Loucy (cell line): ENCODE data around the gene C6orf136.
A peak's percentile ranks its signal among the peaks of the same experiment; 100 is the strongest.

Experiments
- H2AFZ ChIP-seq: fragments of 200-600 bp; sonication (generic); 2 replicates; pipeline ENCODE4 v1.6.0; 2016; ENCODE audit warnings: antibody characterized with exemption, mild to moderate bottlenecking, low read length, moderate library complexity
- H3F3A ChIP-seq: fragments of 200-600 bp; 2 replicates; pipeline ENCODE4 v1.6.0; 2016; ENCODE audit warnings: antibody characterized with exemption, low read depth, mild to moderate bottlenecking
- H3K27me3 ChIP-seq: fragments of 200-600 bp; sonication (generic); 2 replicates; pipeline ENCODE4 v1.6.1; 2014; ENCODE audit warnings: low read length, mild to moderate bottlenecking; ENCODE audit not compliant: insufficient read depth, poor library complexity, severe bottlenecking
- H3K36me3 ChIP-seq: fragments of 200-600 bp; sonication (generic); 2 replicates; pipeline ENCODE4 v1.6.1; 2016; ENCODE audit warnings: low read length; ENCODE audit not compliant: insufficient read depth
- H3K4me1 ChIP-seq: fragments of 200-600 bp; sonication (generic); 2 replicates; pipeline ENCODE4 v1.5.1; 2014; ENCODE audit warnings: low read length, mild to moderate bottlenecking; ENCODE audit not compliant: insufficient read depth, poor library complexity, severe bottlenecking
- H3K4me2 ChIP-seq: fragments of 200-600 bp; sonication (generic); 2 replicates; pipeline ENCODE4 v1.6.0; 2014; ENCODE audit warnings: antibody characterized with exemption, low read length, low read depth, mild to moderate bottlenecking; ENCODE audit not compliant: poor library complexity, severe bottlenecking
- H3K4me3 ChIP-seq: fragments of 200-600 bp; sonication (generic); 2 replicates; pipeline ENCODE4 v1.5.1; 2014; ENCODE audit warnings: low read length, mild to moderate bottlenecking, mixed read lengths; ENCODE audit not compliant: poor library complexity, severe bottlenecking
- H3K79me2 ChIP-seq: fragments of 200-600 bp; sonication (generic); 2 replicates; pipeline ENCODE4 v1.6.1; 2014; ENCODE audit warnings: low read length; ENCODE audit not compliant: insufficient read depth
- H3K9ac ChIP-seq: fragments of 200-600 bp; sonication (generic); 2 replicates; pipeline ENCODE4 v1.6.0; 2014; ENCODE audit warnings: mild to moderate bottlenecking, low read depth, low read length, moderate library complexity; ENCODE audit not compliant: poor library complexity, severe bottlenecking
- H3K9me2 ChIP-seq: fragments of 200-600 bp; sonication (generic); replicated peaks from 2 replicates; pipeline ENCODE4 v1.6.1; 2016; ENCODE audit warnings: low read depth, low read length, mixed read lengths
- H3K9me3 ChIP-seq: fragments of 200-600 bp; sonication (generic); 2 replicates; pipeline ENCODE4 v1.6.1; 2014; ENCODE audit warnings: mild to moderate bottlenecking, antibody characterized with exemption, low read length, low read depth; ENCODE audit not compliant: insufficient read depth
- H4K20me1 ChIP-seq: fragments of 200-600 bp; sonication (generic); 2 replicates; pipeline ENCODE4 v1.6.0; 2014; ENCODE audit warnings: antibody characterized with exemption, low read length, mild to moderate bottlenecking; ENCODE audit not compliant: insufficient read depth, poor library complexity, severe bottlenecking
- EZH2phosphoT487 ChIP-seq: fragments of 200-600 bp; IDR thresholded peaks from 2 replicates; pipeline ENCODE4 v1.6.1; 2018; ENCODE audit warnings: antibody characterized with exemption, mild to moderate bottlenecking, moderate library complexity, borderline replicate concordance
- TF ChIP-seq, protein P1 (sequence below): fragments of 200-600 bp; sonication (generic); conservative IDR thresholded peaks from 2 replicates; pipeline ENCODE4 v1.5.1; 2014; ENCODE audit warnings: mild to moderate bottlenecking, antibody characterized with exemption, low read length

C6orf136 gene

DNA sequence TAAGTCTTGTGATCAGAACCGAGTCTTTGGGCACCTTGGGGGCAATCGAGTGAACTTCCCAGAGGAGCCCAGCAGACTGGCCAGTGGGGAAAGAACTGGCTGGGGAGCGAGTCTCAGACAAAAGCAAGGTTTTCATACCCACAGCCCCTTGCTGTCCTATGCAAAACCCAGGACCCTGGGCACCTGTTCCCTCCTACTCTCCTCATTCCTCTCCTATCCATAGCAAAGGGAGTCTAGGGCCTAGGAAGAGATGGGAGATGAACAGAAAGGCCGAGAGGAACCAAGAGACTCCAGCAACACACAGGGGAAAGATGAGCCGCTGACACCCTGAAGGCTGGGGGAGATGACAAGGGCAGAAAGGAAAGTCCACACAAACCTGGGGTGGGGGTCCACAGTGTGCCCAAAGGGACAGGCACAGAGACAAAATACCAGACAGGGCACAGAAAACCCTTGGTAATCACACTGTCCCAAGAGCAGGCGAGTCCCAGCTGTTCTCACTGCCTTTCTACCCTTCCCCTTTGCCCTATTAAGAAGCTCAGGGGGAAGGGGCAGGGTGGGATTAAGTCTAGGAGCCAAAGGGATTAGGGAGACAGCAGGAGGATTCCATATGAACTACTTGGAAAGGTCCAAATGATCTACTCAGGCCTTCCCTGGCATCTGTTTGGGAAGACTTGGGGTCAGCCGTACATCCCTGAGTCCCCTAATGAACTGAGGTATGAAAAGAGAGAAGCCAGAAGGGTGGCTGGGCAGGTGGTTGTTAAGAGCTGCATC lies 33.0 kb downstream of the C6orf136 start:
- Histone ChIP-seq H4K20me1 (peaks cover 62% of the 10 kb centered on the region), H3K4me3 (peak overlapping the region; percentile 97), H3K9me3 (no peaks in the 10 kb centered on the region), H3K27me3 (no peaks in the 10 kb centered on the region), H3K4me2 (peak overlapping the region; percentile 94), H3F3A (peaks cover 13% of the 10 kb centered on the region), H3K79me2 (peaks cover 81% of the 10 kb centered on the region), H3K4me1 (peaks cover 32% of the 10 kb centered on the region), H3K9me2 (no peaks in the 10 kb centered on the region), H2AFZ (no peak overlapping the region), H3K9ac (peak overlapping the region; percentile 96), H3K36me3 (peaks cover 30% of the 10 kb centered on the region; the same call in 1 of the 2 replicates)
- TF ChIP-seq EZH2phosphoT487: no peak
- TF ChIP-seq, protein P1, sequence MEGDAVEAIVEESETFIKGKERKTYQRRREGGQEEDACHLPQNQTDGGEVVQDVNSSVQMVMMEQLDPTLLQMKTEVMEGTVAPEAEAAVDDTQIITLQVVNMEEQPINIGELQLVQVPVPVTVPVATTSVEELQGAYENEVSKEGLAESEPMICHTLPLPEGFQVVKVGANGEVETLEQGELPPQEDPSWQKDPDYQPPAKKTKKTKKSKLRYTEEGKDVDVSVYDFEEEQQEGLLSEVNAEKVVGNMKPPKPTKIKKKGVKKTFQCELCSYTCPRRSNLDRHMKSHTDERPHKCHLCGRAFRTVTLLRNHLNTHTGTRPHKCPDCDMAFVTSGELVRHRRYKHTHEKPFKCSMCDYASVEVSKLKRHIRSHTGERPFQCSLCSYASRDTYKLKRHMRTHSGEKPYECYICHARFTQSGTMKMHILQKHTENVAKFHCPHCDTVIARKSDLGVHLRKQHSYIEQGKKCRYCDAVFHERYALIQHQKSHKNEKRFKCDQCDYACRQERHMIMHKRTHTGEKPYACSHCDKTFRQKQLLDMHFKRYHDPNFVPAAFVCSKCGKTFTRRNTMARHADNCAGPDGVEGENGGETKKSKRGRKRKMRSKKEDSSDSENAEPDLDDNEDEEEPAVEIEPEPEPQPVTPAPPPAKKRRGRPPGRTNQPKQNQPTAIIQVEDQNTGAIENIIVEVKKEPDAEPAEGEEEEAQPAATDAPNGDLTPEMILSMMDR: no peak

DNA sequence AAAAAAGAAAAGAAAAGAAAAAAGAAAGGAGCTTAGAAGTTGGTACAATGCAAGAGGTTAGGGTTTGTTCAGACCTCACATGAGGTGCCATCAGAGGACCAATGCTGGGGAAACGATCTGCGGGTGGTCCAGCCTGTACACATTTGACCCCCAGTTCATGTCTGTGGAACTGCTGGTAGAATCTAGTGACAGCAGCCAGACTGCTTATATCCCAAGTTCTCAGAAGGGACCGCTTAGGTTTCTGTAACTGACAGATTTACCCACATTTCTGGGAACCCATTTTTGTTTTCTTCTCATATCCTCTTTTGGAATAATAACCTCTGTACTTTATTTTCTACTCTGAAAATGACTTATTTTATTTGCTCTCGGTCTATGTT lies 34.8 kb downstream of the C6orf136 start:
- H2AFZ ChIP-seq: no peak overlapping the region
- no peaks in the 10 kb centered on the region for H3K9me3 ChIP-seq
- peaks cover 96% of the 10 kb centered on the region for H3K79me2 ChIP-seq
- no peaks in the 10 kb centered on the region for H3K27me3 ChIP-seq
- peak overlapping the region; percentile 94 for H3K4me2 ChIP-seq
- H3F3A ChIP-seq: peaks cover 5% of the 10 kb centered on the region
- peak overlapping the region; percentile 96 for H3K9ac ChIP-seq
- peak overlapping the region; percentile 97 for H3K4me3 ChIP-seq
- peaks cover 46% of the 10 kb centered on the region for H3K4me1 ChIP-seq
- H3K36me3 ChIP-seq: peaks cover 20% of the 10 kb centered on the region; the same call in 1 of the 2 replicates
- TF ChIP-seq EZH2phosphoT487: no peak
- TF ChIP-seq, protein P1: no peak
- peaks cover 64% of the 10 kb centered on the region for H4K20me1 ChIP-seq
- no peaks in the 10 kb centered on the region for H3K9me2 ChIP-seq

- Histone ChIP-seq H3K9ac (peak overlapping the region; percentile 96), H3K4me1 (peaks cover 46% of the 10 kb centered on the region), H3K27me3 (no peaks in the 10 kb centered on the region), H3K79me2 (peaks cover 93% of the 10 kb centered on the region), H4K20me1 (peaks cover 58% of the 10 kb centered on the region), H3K4me2 (peak overlapping the region; percentile 97), H3K4me3 (peak overlapping the region; percentile 97), H2AFZ (no peak overlapping the region), H3K36me3 (peaks cover 13% of the 10 kb centered on the region; the same call in 1 of the 2 replicates), H3K9me3 (no peaks in the 10 kb centered on the region), H3F3A (peaks cover 5% of the 10 kb centered on the region), H3K9me2 (no peaks in the 10 kb centered on the region)
- TF ChIP-seq, protein P1: no peak
- TF ChIP-seq EZH2phosphoT487: no peak
Measured at GRCh38 chr6:30682143-30683117, 35.5 kb downstream of the C6orf136 start.
